Stimulated activated CD8-positive, alpha-beta memory T cell treated with anti-CD3 and anti-CD28 coated beads, Interleukin-7, amount 100 ng/mL, for 48 hours (primary cell): Measurements from ENCODE around the gene DPPA5.
"Not testable (repeated sequence)": the region's sequence is repeated elsewhere in the genome, so short reads cannot be mapped to it uniquely, and the experiment has no call there.

Experiments used
- DNase-seq, 2 donors: peaks; one replicate each; pipeline ENCODE4 v3.0.0-alpha.2; 2020; ENCODE audit warnings: low read depth in 1 of 2; ENCODE audit errors: extremely low read depth in 1 of 2

Gene DPPA5

DNA sequence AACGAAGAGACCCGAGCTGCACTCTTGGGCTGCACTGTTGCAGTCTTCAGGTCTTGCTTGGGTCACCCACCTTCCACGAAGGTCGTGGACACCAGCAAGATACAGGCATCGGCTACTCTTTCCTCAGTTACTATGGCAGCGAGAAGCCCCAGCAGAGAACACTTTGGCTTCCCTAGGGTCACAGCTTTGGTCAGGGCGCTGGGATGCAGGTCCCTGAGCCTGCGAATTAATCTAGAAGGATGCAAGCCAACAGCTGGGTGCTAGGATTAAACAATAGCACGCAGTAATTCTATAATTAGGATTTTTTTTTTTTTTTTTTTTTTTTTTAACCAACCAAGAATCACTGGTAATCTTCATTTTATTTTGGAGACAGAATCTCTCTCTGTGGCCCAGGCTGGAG is 10.5 kb upstream of the DPPA5 start:
- DNase-seq, result no peak

DNA sequence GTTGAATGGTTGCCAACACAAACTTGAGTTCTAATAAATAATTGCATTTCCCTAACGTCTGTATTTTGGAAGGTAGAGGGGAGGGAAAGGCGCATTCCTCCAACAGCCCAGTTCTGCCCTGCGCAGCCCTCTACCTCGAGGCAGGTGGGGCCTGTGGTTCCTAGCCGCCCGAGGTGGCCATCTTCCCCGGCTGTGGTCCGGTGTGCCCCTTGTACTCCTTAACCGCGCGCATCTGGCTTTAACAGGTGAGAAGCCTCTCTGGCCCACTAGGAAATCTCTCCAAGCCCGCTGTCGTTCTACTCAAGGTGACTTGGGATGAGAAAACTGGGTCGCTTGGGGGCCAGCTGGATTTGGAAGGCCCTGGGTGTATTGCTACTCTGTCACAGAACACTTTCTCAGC is 10.0 kb upstream of the DPPA5 start:
- DNase-seq, result no peak

DNA sequence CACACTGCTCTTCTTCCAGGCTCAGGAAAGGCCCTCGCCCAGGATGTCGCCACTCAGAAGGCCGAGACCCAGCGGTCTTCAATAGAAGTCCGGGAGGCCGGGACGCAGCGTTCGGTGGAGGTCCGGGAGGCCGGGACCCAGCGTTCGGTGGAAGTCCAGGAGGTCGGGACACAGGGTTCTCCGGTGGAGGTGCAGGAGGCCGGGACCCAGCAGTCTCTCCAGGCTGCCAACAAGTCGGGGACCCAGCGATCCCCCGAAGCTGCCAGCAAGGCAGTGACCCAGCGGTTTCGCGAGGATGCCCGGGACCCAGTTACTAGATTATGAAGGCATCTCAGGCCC is 9.4 kb upstream of the DPPA5 start:
- DNase-seq, result no peak

DNA sequence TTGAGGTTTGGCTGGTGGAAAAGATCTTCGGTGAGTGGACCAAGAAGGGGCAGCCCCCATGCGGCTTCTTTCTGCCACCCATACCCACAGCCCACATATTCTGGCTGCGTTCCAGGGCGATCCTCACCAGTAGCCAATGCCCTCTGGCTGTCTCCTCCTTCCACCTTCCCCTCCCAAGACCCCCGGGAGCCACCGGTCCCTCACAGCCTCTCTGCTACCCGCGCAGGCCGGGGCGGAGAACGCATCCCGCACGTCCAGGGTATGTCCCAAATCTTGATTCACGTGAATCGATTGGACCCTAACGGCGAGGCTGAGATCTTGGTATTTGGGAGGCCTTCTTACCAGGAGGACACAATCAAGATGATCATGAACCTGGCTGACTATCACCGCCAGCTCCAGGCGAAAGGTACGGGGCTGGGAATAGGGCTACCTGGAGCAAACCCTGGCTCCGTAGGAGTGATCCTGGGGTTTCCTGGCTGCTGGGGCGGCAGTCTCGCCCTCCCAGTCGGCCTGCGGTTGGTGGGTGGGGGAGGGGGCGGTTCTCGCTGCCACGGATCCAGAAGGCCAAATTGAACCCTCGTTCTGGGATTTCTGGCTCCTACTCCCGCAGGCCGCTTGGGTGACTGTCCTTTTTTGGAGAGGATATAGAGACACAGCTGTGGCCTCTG is 8.9 kb upstream of the DPPA5 start:
- no peak for DNase-seq

DNA sequence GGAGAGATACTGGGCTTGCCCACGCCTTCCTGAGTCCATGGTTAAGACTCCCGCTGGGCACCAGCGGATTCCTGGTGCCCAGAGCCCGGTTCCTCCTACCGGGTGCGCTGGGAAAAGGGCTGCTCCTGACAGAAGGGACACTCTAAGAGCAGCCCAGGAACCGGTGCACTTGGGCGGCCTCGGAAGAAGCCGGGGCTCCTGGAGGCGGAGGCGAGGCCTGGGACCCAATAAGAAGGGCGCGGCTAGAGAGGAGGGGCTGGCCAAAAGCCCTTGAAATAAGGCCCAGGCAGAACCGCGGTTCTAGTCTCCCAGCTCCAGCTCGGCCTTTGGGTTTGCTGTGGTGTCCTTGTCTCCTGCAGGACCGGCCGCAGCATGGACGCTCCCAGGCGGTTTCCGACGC is 8.3 kb upstream of the DPPA5 start, which contains the start of gene KHDC3L:
Gene KHDC3L (plus strand): TSS at position 301 of the 400 bp plus-strand sequence. CDS start 72 bp downstream, at position 373.
- DNase-seq, result no peak

DNA sequence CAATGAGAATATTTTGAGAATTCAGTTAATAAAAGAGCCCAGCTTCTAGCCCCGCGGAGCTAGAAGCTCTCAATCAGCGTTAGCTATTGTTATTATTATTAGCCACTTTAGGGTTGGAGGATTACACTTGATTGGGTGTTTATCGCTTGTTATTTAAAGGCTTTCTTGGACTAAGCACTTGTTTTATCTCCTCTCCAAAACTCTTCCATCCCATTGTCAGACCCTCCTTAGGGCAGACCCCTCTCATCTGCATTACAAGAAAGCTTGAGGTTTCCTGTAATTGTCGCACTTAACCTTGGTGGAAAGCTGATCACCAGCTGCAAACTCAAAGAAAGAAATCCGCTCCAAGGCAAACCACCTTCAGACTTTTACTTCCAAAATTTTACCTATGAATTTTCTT is 4.8 kb downstream of the DPPA5 start:
- no peak for DNase-seq

DNA sequence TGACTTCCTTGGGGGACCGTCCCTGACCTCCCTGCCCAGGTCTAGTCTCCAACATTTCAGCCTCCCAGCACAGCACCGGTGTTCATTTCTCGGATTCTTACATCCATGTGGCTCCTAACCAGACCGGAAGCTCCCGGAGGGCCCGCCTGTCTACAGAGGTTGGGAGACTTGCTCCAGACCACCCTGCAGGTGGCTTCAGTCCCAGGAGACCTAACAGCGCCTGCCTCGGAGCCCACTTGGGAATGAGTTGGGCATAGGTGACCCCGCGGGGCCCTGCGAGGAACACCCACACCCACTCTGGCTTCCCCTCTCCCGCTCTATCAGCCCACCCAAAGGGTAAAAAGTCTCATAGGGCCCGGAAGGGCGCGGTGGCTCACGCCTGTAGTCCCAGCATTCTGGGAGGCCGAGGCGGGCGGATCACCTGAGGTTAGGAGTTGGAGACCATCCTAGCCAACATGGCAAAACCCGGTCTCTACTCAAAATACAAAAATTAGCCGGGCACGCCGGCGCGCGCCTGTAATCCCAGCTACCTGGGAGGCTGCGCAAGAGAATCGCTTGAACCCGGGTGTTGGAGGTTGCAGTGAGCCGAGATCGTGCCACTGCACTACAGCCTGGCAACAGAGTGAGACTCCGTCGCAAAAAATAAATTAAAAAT is 5.4 kb downstream of the DPPA5 start:
- DNase-seq, result no peak

DNA sequence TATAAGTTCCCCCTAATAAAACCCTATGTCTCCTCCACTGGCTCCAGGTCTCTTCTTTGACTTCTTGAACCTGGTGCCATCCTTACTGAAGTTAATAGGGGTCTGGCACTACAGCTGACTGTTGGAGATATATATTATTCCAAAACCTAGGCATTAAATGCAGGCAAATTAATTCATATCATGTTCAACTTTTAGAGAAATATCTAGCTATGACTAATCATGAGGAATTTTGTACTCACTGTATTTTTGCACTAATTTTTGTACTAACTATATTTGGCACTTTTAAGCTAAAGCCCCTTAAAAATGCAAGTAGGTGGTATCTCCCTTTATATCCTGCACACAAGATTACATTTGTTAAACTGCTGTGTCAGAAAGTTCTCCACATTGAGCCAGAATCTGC is 10.9 kb downstream of the DPPA5 start:
- DNase-seq, result no peak

DNA sequence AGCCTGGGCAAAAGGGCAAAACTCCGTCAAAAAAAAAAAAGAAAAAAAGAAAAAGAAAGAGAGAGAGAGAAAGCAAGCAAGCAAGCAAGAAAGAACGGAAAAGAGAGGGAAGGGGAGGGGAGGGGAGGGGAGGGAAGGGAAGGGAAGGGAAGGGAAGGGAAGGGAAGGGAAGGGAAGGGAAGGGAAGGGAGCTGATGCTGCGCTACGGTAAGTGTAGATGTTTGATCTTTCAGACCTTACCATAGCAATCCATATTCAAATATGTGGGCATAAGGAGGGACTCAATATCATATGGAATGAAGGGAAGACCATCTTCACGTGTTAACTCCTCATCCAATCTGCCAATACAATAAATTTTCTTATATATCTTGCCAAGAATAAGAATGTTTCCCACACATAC is 11.9 kb downstream of the DPPA5 start:
- no peak for DNase-seq

DNA sequence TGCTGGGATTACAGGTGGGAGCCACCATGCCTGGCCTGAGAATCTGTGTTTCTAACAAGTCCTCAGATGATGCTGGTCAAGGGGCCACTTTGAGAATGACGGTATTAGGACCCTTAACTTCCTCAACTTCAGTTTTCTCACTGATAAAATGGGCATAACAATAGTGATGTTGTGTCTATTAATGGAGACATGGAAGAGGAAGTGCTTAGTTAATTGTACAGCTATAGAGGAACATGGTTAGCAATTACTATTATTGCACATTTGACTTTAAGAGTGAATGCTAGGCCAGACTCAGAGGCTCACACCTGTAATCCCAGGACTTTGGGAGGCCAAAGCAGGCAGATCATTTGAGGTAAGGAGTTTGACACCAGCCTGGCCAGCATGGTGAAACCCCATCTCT is 12.7 kb downstream of the DPPA5 start:
- DNase-seq, result no peak

DNA sequence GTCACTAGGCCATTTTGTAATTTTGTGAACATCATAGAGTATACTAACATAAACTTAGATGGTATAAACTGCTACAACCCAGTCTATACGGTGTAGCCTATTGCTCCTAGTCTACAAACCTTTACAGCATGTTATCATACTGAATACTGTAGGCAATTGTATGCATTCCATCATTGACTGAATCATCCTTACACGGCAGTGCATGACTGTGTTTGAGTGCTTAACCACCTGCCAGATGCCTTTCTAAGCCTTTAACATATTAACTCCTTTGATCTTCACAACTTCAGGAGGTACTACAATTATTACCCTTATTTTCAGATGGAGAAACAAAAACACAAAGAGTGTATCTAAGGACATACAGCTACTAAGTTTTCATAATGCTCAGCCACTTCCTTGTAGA is 14.0 kb downstream of the DPPA5 start:
- no peak for DNase-seq

DNA sequence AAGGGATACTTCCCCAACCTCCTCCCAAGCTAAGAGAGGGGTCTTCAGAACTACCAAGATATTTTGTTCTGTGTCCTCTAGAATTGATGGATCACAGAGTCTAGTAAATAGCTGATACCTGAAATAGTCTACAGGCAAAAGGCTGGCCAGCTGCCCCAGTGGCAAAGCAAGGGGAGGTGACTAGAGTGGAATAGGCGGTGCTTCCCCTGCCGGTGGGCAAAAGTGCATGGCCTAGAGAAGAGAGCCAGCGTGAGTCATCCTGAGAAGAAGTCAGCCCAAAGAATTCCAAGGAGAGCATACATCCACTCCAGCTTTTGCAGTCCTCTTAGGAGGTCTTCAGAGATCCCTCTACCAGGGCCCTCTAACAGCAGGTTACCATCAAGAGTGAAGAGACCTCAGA is 14.7 kb downstream of the DPPA5 start:
- no peak for DNase-seq

DNA sequence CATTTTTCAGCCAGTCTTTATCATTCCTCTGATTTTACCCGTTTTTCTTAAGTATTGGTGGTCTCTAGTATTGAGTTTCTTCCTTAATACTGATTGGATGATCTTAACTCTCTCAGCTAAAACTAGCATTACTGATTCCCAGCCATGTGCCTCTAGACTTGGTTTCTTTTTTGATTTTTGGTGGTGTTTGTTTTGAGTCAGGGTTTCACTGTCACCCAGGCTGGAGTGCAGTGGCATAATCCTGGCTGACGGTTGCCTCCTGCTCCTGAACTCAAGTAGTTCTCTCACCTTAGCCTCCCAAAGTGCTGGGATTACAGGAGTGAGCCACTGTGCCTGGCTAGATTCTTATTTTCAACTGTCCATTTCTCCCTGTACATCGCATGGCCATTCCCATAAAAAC is 24.9 kb downstream of the DPPA5 start:
- no peak for DNase-seq

DNA sequence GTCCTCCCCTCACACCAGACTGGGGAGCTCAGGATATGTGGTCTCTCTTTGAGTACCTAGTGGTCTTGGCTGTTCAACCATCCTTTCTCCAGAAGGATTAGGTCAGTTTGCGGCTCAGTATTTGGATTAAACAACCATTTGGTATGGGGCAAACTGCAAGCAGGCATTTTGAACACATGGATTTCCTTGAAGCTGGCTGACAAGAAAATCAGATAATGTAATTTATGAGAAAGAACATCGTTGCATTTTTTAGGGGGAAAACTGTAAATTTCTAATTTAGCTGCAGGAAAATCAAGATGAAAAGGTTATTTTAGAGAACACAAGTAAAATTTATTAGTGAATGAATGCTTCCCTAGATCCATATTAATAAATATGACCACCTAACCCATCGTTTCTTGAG is 25.3 kb downstream of the DPPA5 start:
- no peak for DNase-seq

DNA sequence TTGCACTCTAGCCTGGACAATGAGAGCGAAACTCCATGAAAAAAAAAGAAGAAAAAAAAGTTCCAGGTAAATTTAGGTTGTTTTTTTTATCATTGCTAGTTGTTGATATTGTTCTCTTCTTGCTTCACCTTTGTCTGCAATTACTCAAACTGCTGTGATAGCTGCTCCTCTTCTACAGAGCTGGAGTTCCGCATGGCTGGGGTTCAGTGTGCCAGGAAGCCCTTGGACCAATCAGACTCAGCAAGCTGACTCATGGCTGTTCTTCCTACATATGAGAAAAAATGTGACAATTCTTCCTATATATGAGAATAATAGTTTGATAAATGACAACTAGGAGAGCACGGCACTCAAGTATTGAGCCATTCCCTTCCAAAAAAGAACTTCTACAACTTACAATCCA is 28.4 kb downstream of the DPPA5 start:
- no peak for DNase-seq

DNA sequence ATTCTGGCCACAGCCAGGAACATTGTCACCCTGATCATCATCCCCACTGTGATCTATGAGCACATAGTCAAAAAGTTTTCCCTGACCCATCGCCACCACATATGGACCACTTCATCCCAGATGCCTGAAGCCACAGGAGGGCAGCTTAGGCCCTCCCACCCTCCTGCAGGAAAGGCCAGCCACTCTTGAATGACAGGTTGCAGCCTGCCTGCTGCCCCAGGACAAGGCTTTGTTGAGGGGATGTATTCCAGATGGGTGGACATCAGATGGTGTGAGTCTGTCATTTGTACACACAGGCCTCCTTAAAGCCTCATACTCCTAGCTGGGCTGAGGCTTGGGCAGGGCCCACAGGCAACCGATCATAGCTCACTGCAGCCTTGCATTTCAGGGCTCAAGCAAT is 30.8 kb downstream of the DPPA5 start:
- no peak for DNase-seq

DNA sequence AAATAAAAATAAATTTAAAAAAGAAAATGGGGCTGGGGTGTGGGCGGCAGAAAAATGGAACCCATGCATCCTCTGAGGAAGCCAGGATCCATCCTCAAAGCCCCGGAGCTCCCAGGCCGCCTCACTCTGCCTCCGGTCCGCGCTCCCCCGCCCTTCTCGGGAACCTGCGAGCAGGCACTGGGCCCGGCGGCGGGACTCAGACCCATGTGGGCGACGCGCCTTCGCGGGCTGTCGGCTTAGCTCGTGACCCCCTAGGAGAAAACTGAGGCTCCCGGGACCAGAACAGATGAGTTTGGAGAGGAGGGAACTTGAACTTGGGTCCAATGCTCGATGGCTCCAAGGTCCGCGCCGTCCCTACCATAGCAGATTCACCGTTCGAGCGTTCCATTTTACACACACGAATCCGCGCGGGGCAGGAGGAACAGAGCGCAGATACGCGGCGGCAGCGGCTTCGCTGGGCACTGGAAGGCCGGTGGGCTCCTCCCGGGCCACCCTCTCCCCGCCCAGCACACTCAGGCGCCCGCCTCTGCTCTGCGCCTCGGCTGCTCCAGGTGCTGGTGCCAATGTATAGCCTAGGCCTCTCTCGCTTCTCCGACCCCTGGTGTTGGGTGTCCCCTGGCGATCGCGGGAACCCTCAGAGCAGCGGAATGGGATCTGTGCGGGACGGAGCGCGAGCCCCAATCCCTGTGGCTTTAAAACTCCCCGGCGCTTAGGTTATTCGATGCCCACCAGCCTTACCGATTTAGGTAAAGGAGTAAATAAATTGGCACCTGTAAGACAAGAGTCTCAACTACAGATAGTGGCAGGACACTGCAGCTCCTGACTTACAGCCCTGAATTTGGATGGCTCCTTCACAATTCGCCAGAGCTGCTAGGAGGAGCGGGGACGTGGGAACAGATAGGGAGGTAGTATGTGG is 39.2 kb downstream of the DPPA5 start:
- DNase-seq, result no peak

DNA sequence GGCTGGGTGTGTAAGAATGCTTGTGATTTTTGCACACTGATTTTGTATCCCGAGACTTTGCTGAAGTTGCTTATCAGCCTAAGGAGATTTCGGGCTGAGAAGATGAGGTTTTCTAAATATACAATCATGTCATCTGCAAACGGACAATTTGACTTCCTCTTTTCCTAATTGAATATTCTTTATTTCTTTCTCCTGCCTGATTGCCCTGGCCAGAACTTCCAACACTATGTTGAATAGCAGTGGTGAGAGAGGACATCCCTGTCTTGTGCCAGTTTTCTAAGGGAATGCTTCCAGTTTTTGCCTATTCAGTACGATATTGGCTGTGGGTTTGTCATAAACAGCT is 43.6 kb downstream of the DPPA5 start:
- not testable (repeated sequence) for DNase-seq

DNA sequence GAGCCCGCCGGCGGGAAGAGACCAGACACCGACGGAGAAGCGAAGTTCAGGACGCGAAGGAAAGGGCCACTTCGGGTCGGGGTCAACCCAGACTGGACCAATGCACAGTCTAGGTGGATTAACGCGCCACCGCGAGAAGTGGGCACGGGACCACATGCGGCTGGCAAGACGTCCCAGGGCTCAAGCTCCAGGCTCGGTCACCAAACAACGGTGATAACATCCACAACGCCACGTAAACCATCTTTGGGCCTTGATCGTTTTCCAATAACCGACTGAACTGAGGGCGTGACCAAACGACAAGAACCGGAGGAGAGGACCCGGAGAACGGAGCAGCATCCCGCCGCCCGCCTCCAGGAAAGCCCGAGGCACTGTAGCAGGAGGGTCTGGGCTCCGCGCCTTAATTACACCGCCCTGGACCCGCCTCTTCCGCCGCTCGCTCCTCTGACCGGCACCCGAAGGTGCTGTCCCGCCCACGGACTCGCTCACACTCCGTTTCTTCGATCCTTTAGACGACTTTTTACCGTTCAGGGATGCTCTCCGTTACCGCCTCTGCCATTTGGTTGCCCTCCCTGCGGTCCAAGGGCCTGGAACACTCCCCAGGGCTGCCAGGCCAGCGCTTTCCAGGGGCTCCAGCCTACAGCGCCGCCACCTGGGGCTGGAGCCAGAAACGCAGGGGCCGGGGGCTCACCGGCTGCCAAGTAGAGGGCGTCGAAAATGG is 44.1 kb downstream of the DPPA5 start:
- peak; percentile 37 to 56 for DNase-seq

DNA sequence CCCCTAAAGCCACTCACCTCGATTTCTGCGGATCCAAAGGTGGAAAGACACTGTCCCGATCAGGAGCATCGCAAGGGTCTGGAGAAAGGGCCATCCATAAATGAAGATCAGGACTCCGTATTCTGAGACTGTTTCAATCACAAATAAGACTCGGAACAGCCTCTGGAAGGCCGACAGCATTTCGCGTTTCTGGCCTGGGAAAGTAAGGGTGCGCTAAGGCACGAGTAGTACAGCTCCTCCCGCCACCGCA is 44.6 kb downstream of the DPPA5 start:
- DNase-seq, result no peak

DNA sequence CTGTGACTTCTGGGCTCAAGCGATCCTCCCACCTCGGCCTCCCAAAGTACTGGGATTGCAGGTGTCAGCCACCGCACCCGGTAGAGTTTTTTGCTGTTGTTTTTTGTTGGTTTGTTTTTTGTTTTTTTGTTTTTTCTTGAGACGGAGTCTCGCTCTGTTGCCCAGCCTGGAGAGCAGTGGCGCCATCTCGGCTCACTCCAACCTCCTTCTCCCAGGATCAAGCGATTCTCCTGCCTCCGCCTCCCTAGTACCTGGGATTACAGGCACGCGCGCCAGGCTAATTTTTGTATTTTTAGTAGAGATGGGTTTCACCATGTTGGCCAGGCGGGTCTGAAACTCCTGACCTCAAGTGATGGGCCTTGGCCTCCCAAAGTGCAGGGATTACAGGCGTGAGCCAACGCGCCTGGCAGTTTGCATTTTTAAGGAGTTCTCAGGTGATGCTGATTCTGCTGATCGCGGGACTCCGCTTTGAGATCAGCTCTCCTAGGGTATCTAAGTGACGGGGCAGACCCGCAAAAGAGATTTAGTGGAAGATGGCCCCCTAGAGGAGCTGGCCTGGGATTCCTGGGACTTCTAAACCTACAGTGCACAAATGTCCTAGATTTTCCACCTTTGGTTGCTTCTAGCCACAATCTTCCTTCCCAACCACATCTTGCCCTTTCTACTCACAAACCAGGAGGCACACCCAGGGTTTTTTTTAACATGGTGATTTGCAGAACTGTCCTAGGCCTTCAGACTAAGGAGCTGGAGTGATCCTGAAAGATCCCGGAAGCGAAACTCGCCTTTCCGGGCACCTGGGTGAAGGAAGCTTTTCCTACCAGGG is 45.2 kb downstream of the DPPA5 start:
- DNase-seq, result no peak
